WTC11 (cell line): Measurements from ENCODE around the gene SERPINE2. TPM values are rescaled to one million over a fixed set of nuclear protein-coding genes. Genes with fewer than 3 reads are reported as not detected.

Experiments
- ATAC-seq: fragments of 200-7000 bp; cut with Tn5 transposase; 2 replicates; pipeline ENCODE4 v1.10.0; 2021; ENCODE audit warnings: mild to moderate bottlenecking, moderate library complexity
- CTCF ChIA-PET: fragments of 300-600 bp; sonication (Branson Sonifier 250); formaldehyde crosslinking; loops from one replicate; lab custom pipeline; 2021; ENCODE audit warnings: antibody characterized with exemption; lab: Charles Lee
- POLR2A ChIA-PET: fragments of 350-600 bp; sonication (Branson Sonifier 250); formaldehyde crosslinking; loops from one replicate; lab custom pipeline; 2021; ENCODE audit warnings: antibody characterized with exemption; lab: Charles Lee
- DNase-seq: peaks from one replicate; pipeline ENCODE4 v3.0.0; 2021; ENCODE audit warnings: low spot score
- H3K27ac Mint-ChIP-seq: 2 replicates; pipeline ENCODE4 v1.8.0; 2021; ENCODE audit warnings: mixed read lengths
- H3K27me3 Mint-ChIP-seq: 2 replicates; pipeline ENCODE4 v1.8.0; 2021; ENCODE audit warnings: low read depth, mild to moderate bottlenecking, moderate library complexity, mixed read lengths
- H3K36me3 Mint-ChIP-seq: 2 replicates; pipeline ENCODE4 v1.8.0; 2021; ENCODE audit warnings: mixed read lengths
- H3K4me1 Mint-ChIP-seq: 2 replicates; pipeline ENCODE4 v1.8.0; 2022; ENCODE audit warnings: mixed read lengths
- H3K4me3 Mint-ChIP-seq: 2 replicates; pipeline ENCODE4 v1.8.0; 2021; ENCODE audit warnings: mild to moderate bottlenecking, moderate library complexity, mixed read lengths
- H3K9me3 Mint-ChIP-seq: 2 replicates; pipeline ENCODE4 v1.8.0; 2021; ENCODE audit warnings: mixed read lengths
- ELF4 ChIP-seq: sonication (generic); formaldehyde crosslinking; IDR thresholded peaks from 2 replicates; pipeline ENCODE4 v1.8.1; 2022; ENCODE audit warnings: low read depth, mild to moderate bottlenecking, moderate library complexity, missing genetic modification reagents
- GTF2I ChIP-seq: fragments of 250-450 bp; sonication (Bioruptor Pico); conservative IDR thresholded peaks from 2 replicates; pipeline ENCODE4 v1.4.0; 2021; ENCODE audit warnings: mild to moderate bottlenecking
- KAT7 ChIP-seq: sonication (generic); formaldehyde crosslinking; IDR thresholded peaks from 2 replicates; pipeline ENCODE4 v1.8.1; 2023; ENCODE audit warnings: missing genetic modification reagents, mild to moderate bottlenecking, borderline replicate concordance
- MXD4 ChIP-seq: fragments of 250-450 bp; sonication (Bioruptor Pico); IDR thresholded peaks from 2 replicates; pipeline ENCODE4 v1.8.0; 2021; ENCODE audit warnings: mild to moderate bottlenecking, moderate library complexity, borderline replicate concordance
- NFATC4 ChIP-seq: fragments of 250-450 bp; sonication (Bioruptor Pico); IDR thresholded peaks from 2 replicates; pipeline ENCODE4 v1.9.0; 2021; ENCODE audit warnings: mild to moderate bottlenecking
- NR1H2 ChIP-seq: sonication (generic); formaldehyde crosslinking; IDR thresholded peaks from 2 replicates; pipeline ENCODE4 v1.9.0; 2021; ENCODE audit warnings: mild to moderate bottlenecking, moderate library complexity, missing genetic modification reagents
- SMAD3 ChIP-seq: sonication (generic); formaldehyde crosslinking; IDR thresholded peaks from 2 replicates; pipeline ENCODE4 v1.8.0; 2022; ENCODE audit warnings: missing genetic modification reagents, mild to moderate bottlenecking, borderline replicate concordance
- SOX15 ChIP-seq: fragments of 250-450 bp; sonication (Bioruptor Pico); IDR thresholded peaks from 2 replicates; pipeline ENCODE4 v1.9.0; 2021; ENCODE audit warnings: mild to moderate bottlenecking
- SP1 ChIP-seq: sonication (generic); formaldehyde crosslinking; conservative IDR thresholded peaks from 2 replicates; pipeline ENCODE4 v1.8.1; 2022; ENCODE audit warnings: missing genetic modification reagents
- TCF7 ChIP-seq: sonication (generic); formaldehyde crosslinking; IDR thresholded peaks from 2 replicates; pipeline ENCODE4 v1.8.0; 2022; ENCODE audit warnings: mild to moderate bottlenecking, low read depth, missing genetic modification reagents, moderate library complexity
- ZNF138 ChIP-seq: sonication (generic); formaldehyde crosslinking; conservative IDR thresholded peaks from 2 replicates; pipeline ENCODE4 v1.8.1; 2022; ENCODE audit warnings: mild to moderate bottlenecking, moderate library complexity, missing genetic modification reagents
- ZNF219 ChIP-seq: sonication (generic); formaldehyde crosslinking; IDR thresholded peaks from 2 replicates; pipeline ENCODE4 v1.8.0; 2023; ENCODE audit warnings: missing genetic modification reagents, mild to moderate bottlenecking, borderline replicate concordance
- ZNF232 ChIP-seq: sonication (generic); formaldehyde crosslinking; IDR thresholded peaks from 2 replicates; pipeline ENCODE4 v1.8.0; 2022; ENCODE audit warnings: mild to moderate bottlenecking, missing genetic modification reagents
- ZNF416 ChIP-seq: fragments of 250-450 bp; sonication (Bioruptor Pico); IDR thresholded peaks from 2 replicates; pipeline ENCODE4 v1.9.0; 2021; ENCODE audit warnings: mild to moderate bottlenecking, inconsistent platforms
- ZNF423 ChIP-seq: fragments of 250-450 bp; sonication (Bioruptor Pico); IDR thresholded peaks from 2 replicates; pipeline ENCODE4 v2.1.2; 2022; ENCODE audit warnings: mild to moderate bottlenecking, moderate library complexity
- total RNA-seq: library from RNA; stranded (reverse); gene quantifications from 3 replicates; pipeline ENCODE4 v1.2.3, GENCODE V29; 2021
- TF ChIP-seq, protein P1 (sequence below): fragments of 250-450 bp; sonication (Bioruptor Pico); IDR thresholded peaks from 2 replicates; pipeline ENCODE4 v1.9.0; 2021; ENCODE audit warnings: mild to moderate bottlenecking
- TF ChIP-seq, protein P2 (sequence below): sonication (generic); formaldehyde crosslinking; conservative IDR thresholded peaks from 2 replicates; pipeline ENCODE4 v1.8.1; 2023; ENCODE audit warnings: mild to moderate bottlenecking, low read depth, missing genetic modification reagents, moderate library complexity
- TF ChIP-seq, protein P3 (sequence below): sonication (generic); formaldehyde crosslinking; IDR thresholded peaks from 2 replicates; pipeline ENCODE4 v1.8.0; 2022; ENCODE audit warnings: mild to moderate bottlenecking, missing genetic modification reagents
- TF ChIP-seq, protein P4 (sequence below): fragments of 250-450 bp; sonication (Bioruptor Pico); conservative IDR thresholded peaks from 2 replicates; pipeline ENCODE4 v1.9.0; 2021; ENCODE audit warnings: mild to moderate bottlenecking
- TF ChIP-seq, protein P5 (sequence below): sonication (generic); formaldehyde crosslinking; IDR thresholded peaks from 2 replicates; pipeline ENCODE4 v1.8.1; 2023; ENCODE audit warnings: mild to moderate bottlenecking, missing genetic modification reagents, borderline replicate concordance

SERPINE2 gene
- total RNA-seq, 1 experiment from 2014 or later = 60.4 TPM

DNA sequence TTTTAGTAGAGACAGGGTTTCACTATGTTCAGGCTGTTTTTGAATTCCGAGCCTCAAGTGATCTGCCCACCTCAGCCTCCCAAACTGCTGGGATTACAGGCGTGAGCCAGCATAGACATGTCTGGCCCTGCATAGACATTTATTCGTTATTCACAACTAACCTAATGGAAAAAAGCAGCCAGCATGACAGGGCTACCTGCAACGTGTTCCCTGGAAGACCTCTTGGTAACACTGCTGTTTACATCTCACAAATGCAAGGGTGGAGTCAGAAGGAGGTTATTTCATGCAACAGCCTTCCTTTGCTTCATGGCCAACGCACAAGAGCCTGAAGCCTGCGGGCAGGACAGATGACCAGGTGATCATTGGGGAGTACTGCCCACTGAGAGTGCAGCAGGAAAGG, 9.2 kb downstream of the SERPINE2 start:
- peaks cover 23% of the 10 kb centered on the region for H3K27me3 Mint-ChIP-seq
- no peak overlapping the region for H3K27ac Mint-ChIP-seq
- TF ChIP-seq ELF4 (CRISPR knock-in tag) (no peak), ZNF219 (CRISPR knock-in tag) (no peak)
- TF ChIP-seq, all 79 proteins: peak for 0
- no peak overlapping the region for H3K4me3 Mint-ChIP-seq
- peaks cover 4% of the 10 kb centered on the region; the same call in 1 of the 2 replicates for H3K9me3 Mint-ChIP-seq
- ChIA-PET POLR2A (no interaction called here), CTCF (no interaction called here)
- DNase-seq = no peak
- H3K36me3 Mint-ChIP-seq = peaks cover 4% of the 10 kb centered on the region
- no peak for ATAC-seq
- H3K4me1 Mint-ChIP-seq = peaks cover 67% of the 10 kb centered on the region

DNA sequence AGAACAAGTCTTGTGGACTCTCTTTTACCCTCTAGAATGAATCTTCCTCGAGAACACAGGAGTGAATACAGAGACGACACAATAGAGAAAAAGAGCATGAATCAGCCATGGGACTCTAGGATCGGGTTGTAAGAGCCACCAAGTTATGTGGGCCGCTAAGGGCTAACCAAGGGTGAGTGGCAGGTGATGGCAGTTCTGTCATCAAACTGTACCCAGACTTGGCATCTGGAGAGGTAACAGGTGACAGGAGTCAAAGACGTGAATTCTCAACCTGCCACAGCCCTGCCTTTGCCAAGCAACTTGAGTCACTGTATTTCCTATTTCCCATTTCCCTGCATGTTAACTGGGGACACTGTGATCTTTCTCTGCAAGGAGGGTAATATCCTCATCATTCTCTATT, 11.2 kb downstream of the SERPINE2 start:
- Mint-ChIP-seq H3K4me3 (no peak overlapping the region; the same call in 1 of the 2 replicates), H3K27ac (no peak overlapping the region), H3K27me3 (peaks cover 23% of the 10 kb centered on the region), H3K9me3 (peaks cover 8% of the 10 kb centered on the region; the same call in 1 of the 2 replicates), H3K4me1 (peaks cover 75% of the 10 kb centered on the region), H3K36me3 (peaks cover 4% of the 10 kb centered on the region)
- CTCF ChIA-PET = no interaction called here
- TF ChIP-seq SP1 (CRISPR knock-in tag) = no peak
- no peak for TF ChIP-seq ZNF416 (CRISPR knock-in tag)
- TF ChIP-seq, protein P1, sequence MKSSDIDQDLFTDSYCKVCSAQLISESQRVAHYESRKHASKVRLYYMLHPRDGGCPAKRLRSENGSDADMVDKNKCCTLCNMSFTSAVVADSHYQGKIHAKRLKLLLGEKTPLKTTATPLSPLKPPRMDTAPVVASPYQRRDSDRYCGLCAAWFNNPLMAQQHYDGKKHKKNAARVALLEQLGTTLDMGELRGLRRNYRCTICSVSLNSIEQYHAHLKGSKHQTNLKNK (CRISPR knock-in tag) = no peak
- TF ChIP-seq, protein P2, sequence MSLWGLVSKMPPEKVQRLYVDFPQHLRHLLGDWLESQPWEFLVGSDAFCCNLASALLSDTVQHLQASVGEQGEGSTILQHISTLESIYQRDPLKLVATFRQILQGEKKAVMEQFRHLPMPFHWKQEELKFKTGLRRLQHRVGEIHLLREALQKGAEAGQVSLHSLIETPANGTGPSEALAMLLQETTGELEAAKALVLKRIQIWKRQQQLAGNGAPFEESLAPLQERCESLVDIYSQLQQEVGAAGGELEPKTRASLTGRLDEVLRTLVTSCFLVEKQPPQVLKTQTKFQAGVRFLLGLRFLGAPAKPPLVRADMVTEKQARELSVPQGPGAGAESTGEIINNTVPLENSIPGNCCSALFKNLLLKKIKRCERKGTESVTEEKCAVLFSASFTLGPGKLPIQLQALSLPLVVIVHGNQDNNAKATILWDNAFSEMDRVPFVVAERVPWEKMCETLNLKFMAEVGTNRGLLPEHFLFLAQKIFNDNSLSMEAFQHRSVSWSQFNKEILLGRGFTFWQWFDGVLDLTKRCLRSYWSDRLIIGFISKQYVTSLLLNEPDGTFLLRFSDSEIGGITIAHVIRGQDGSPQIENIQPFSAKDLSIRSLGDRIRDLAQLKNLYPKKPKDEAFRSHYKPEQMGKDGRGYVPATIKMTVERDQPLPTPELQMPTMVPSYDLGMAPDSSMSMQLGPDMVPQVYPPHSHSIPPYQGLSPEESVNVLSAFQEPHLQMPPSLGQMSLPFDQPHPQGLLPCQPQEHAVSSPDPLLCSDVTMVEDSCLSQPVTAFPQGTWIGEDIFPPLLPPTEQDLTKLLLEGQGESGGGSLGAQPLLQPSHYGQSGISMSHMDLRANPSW (CRISPR knock-in tag) = no peak
- TF ChIP-seq NR1H2 (CRISPR knock-in tag) = no peak
- TF ChIP-seq ZNF138 (CRISPR knock-in tag) = no peak
- no peak for TF ChIP-seq KAT7 (CRISPR knock-in tag)
- no peak for TF ChIP-seq SMAD3 (CRISPR knock-in tag)
- TF ChIP-seq NFATC4 = no peak
- TF ChIP-seq ZNF423 = no peak
- TF ChIP-seq SOX15 (CRISPR knock-in tag) = no peak
- TF ChIP-seq TCF7 (CRISPR knock-in tag) = no peak
- TF ChIP-seq, protein P3, sequence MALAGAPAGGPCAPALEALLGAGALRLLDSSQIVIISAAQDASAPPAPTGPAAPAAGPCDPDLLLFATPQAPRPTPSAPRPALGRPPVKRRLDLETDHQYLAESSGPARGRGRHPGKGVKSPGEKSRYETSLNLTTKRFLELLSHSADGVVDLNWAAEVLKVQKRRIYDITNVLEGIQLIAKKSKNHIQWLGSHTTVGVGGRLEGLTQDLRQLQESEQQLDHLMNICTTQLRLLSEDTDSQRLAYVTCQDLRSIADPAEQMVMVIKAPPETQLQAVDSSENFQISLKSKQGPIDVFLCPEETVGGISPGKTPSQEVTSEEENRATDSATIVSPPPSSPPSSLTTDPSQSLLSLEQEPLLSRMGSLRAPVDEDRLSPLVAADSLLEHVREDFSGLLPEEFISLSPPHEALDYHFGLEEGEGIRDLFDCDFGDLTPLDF (CRISPR knock-in tag) = no peak
- no peak for TF ChIP-seq GTF2I
- no peak for TF ChIP-seq MXD4 (CRISPR knock-in tag)
- TF ChIP-seq, protein P4, sequence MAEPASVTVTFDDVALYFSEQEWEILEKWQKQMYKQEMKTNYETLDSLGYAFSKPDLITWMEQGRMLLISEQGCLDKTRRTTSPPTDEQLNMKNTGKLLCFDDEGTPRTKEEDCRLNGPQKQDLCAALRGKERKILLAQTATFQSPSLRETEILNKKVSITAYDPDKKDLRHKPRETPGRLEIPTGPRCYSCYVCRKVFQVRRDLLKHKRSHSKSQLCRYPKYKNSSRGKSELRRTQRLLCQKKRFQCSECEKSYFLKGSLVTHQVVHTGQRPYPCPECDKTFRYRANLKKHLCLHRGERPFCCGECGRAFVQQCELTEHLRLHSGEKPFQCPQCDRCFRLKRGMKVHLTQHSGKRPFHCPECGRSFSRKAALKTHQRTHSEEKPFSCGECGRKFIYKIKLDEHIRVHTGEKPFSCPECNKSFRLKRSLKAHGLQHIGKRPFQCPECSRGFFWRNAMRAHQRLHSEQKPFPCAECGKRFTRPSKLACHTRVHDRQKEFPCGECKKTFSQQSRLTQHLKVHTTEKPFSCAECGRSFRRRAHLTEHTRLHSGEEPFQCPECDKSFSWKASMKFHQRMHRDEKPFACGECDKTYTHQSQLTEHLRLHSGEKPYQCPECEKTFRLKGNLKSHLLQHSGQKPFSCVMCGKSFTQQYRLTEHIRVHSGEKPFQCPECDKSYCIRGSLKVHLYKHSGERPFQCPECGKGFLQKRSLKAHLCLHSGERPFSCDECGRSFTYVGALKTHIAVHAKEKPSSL (CRISPR knock-in tag) = no peak
- TF ChIP-seq, protein P5, sequence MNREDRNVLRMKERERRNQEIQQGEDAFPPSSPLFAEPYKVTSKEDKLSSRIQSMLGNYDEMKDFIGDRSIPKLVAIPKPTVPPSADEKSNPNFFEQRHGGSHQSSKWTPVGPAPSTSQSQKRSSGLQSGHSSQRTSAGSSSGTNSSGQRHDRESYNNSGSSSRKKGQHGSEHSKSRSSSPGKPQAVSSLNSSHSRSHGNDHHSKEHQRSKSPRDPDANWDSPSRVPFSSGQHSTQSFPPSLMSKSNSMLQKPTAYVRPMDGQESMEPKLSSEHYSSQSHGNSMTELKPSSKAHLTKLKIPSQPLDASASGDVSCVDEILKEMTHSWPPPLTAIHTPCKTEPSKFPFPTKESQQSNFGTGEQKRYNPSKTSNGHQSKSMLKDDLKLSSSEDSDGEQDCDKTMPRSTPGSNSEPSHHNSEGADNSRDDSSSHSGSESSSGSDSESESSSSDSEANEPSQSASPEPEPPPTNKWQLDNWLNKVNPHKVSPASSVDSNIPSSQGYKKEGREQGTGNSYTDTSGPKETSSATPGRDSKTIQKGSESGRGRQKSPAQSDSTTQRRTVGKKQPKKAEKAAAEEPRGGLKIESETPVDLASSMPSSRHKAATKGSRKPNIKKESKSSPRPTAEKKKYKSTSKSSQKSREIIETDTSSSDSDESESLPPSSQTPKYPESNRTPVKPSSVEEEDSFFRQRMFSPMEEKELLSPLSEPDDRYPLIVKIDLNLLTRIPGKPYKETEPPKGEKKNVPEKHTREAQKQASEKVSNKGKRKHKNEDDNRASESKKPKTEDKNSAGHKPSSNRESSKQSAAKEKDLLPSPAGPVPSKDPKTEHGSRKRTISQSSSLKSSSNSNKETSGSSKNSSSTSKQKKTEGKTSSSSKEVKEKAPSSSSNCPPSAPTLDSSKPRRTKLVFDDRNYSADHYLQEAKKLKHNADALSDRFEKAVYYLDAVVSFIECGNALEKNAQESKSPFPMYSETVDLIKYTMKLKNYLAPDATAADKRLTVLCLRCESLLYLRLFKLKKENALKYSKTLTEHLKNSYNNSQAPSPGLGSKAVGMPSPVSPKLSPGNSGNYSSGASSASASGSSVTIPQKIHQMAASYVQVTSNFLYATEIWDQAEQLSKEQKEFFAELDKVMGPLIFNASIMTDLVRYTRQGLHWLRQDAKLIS (CRISPR knock-in tag) = no peak
- TF ChIP-seq ZNF232 (CRISPR knock-in tag) = no peak
- ATAC-seq = no peak
- DNase-seq = no peak
- POLR2A ChIA-PET = no interaction called here
